HFF-Myc (cell line): ENCODE measurements around the gene BICC1.

Experiments
- DNase-seq: peaks from one replicate; pipeline ENCODE4 v3.0.0-alpha.2; 2011; ENCODE audit warnings: low read depth; ENCODE audit errors: extremely low read depth
- H3K4me3 ChIP-seq: replicated peaks from 2 replicates; pipeline ENCODE4 v1.5.1; 2011; ENCODE audit warnings: low read depth, mild to moderate bottlenecking, control low read depth, low read length
- TF ChIP-seq, protein P1 (sequence below): IDR thresholded peaks from 2 replicates; pipeline ENCODE4 v1.5.1; 2012; ENCODE audit warnings: mild to moderate bottlenecking, low read depth, low read length, control low read depth; ENCODE audit errors: missing control alignments

BICC1 gene, protein sequence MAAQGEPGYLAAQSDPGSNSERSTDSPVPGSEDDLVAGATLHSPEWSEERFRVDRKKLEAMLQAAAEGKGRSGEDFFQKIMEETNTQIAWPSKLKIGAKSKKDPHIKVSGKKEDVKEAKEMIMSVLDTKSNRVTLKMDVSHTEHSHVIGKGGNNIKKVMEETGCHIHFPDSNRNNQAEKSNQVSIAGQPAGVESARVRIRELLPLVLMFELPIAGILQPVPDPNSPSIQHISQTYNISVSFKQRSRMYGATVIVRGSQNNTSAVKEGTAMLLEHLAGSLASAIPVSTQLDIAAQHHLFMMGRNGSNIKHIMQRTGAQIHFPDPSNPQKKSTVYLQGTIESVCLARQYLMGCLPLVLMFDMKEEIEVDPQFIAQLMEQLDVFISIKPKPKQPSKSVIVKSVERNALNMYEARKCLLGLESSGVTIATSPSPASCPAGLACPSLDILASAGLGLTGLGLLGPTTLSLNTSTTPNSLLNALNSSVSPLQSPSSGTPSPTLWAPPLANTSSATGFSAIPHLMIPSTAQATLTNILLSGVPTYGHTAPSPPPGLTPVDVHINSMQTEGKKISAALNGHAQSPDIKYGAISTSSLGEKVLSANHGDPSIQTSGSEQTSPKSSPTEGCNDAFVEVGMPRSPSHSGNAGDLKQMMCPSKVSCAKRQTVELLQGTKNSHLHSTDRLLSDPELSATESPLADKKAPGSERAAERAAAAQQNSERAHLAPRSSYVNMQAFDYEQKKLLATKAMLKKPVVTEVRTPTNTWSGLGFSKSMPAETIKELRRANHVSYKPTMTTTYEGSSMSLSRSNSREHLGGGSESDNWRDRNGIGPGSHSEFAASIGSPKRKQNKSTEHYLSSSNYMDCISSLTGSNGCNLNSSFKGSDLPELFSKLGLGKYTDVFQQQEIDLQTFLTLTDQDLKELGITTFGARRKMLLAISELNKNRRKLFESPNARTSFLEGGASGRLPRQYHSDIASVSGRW

DNA sequence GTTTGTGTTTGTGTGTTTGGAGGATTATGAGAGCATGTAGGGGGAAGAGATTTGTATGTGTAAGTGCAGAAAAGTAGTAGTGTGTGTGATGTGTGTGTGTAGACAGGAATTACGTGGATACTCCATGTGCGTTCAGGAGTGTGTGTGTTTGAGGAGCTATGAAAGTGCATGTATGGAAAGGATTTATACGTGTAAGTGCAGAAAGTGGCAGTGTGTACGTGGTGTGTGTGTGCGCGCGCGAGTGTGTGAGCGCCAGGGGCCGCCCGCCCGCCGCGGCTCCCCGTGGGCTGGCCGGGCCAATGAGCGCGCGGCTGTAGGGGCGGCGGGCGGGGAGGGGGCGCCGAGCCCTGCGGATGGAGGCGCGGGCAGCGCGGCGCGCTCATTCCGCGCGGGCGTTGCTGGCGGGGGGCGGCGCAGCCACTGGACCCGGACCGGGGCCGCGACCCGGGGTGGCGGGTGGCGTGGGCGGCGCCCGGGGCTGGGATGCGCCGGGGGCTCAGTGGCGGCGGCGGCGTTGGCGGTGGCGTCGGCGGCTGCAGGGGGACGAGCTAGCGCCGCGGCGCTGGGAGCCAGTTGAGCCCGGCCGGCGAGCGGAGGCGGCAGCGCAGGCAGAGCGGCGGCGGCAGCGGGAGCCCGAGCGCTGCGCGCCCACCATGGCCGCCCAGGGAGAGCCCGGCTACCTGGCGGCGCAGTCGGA lies at the start of gene BICC1:
TSS of gene BICC1 (plus strand) at position 382 of the 697 bp plus-strand sequence. CDS start at position 654, 272 bp downstream.
- H3K4me3 ChIP-seq: peak within 1 kb of the TSS; percentile 86
- DNase-seq: no peak
- TF ChIP-seq, protein P1, sequence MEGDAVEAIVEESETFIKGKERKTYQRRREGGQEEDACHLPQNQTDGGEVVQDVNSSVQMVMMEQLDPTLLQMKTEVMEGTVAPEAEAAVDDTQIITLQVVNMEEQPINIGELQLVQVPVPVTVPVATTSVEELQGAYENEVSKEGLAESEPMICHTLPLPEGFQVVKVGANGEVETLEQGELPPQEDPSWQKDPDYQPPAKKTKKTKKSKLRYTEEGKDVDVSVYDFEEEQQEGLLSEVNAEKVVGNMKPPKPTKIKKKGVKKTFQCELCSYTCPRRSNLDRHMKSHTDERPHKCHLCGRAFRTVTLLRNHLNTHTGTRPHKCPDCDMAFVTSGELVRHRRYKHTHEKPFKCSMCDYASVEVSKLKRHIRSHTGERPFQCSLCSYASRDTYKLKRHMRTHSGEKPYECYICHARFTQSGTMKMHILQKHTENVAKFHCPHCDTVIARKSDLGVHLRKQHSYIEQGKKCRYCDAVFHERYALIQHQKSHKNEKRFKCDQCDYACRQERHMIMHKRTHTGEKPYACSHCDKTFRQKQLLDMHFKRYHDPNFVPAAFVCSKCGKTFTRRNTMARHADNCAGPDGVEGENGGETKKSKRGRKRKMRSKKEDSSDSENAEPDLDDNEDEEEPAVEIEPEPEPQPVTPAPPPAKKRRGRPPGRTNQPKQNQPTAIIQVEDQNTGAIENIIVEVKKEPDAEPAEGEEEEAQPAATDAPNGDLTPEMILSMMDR: no peak

DNA sequence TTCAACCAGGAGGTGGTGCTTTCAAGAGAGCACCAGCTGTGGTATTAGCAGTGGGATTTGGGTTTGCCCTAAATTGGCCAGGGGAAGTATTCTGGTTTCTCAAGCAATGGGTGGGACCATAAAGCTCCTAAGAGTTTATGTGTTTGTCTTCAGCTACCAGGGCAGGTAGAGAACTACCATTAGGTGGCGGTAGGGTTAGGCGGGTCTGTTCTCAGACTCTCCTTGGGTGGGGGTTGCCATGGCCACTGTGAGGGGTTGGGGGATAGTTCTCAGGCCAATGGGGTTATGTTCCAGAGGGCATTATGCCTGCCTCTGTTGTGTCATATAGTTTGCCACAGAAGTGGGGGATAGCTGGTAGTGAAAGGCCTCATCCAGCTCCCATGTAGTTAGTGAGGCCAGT lies 47.7 kb upstream of the BICC1 start:
- H3K4me3 ChIP-seq: no peak overlapping the region
- DNase-seq: no peak
- TF ChIP-seq, protein P1: no peak

DNA sequence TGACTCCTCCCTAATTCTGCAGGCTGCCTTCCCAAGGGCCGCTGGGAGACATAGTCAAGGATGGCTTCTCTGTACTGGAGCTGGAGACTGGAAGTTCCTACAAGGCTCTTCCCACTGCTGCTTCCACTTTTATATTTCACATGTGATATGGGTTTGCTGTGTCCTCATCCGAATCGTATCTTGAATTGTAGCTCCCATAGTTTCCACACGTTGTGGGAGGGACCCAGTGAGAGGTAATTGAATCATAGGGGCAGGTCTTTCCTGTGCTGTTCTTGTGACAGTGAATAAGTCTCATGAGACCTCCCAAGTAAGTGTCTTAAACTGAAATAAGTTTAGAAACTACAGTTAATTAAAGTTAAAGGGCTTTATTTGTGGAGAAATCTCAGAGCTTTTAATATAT lies 47.0 kb upstream of the BICC1 start:
- H3K4me3 ChIP-seq: no peak overlapping the region
- TF ChIP-seq, protein P1: no peak

DNA sequence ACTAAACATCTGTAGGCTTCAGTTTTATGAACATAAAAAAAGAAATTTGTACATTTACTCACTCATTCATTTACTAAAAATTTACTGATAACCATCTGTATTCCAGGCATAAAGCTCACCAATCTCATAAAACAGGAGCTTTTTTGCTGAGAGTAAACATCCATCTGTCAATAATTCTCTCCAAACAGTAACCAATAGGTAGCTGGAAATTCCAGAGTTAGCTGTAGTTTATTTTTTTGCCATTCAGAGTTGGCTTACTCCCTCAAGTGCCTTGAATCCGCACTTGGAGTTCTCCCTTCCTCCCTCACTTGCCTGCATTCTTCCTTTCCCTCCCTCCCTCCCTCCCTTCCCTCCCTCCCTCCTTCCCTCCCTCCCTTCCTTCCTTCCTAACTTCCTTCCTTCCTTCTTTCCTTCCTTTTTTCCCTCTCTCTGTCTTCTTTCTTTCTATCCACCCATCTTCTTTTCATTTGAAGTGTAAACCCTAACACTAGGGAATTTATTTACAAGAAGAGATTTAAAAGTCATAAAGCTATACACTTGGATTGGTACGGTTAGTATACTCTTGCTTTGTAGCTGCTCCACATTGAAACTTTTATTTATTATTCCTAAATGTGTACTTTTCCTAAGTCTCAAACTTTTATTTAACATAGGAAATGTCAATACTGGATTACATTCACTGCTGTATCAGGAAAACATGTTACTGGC lies 44.6 kb upstream of the BICC1 start:
- TF ChIP-seq, protein P1: no peak
- no peak overlapping the region for H3K4me3 ChIP-seq
- no peak for DNase-seq

More for the DNA sequence above, 47.0 kb upstream of the BICC1 start:
- no peak for DNase-seq

DNA sequence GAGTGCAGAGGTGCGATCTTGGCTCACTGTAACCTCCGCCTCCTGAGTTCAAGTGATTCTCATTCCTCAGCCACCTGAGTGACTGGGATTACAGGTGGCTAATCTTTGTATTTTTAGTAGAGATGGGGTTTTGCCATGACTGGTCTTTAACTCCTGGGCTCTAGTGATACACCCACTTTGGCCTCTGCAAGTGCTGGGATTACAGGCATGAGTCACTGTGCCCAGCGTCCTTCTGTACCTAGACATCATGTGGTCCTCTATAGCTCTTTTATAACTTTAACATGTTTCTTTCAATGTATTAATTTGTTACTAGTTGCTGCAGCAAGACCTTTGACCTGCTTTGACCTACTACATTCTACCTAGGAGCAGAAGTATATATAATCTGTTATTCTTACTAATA lies 38.7 kb upstream of the BICC1 start:
- no peak for DNase-seq
- no peak overlapping the region for H3K4me3 ChIP-seq
- TF ChIP-seq, protein P1: no peak
